Suppressor macrophage treated with lipopolysaccharide for 4 hours (primary cell): Measurements from ENCODE around the gene AGAP3.

Experiments
- DNase-seq: peaks from one replicate; pipeline ENCODE4 v3.0.0-alpha.2; 2020

AGAP3 gene

DNA sequence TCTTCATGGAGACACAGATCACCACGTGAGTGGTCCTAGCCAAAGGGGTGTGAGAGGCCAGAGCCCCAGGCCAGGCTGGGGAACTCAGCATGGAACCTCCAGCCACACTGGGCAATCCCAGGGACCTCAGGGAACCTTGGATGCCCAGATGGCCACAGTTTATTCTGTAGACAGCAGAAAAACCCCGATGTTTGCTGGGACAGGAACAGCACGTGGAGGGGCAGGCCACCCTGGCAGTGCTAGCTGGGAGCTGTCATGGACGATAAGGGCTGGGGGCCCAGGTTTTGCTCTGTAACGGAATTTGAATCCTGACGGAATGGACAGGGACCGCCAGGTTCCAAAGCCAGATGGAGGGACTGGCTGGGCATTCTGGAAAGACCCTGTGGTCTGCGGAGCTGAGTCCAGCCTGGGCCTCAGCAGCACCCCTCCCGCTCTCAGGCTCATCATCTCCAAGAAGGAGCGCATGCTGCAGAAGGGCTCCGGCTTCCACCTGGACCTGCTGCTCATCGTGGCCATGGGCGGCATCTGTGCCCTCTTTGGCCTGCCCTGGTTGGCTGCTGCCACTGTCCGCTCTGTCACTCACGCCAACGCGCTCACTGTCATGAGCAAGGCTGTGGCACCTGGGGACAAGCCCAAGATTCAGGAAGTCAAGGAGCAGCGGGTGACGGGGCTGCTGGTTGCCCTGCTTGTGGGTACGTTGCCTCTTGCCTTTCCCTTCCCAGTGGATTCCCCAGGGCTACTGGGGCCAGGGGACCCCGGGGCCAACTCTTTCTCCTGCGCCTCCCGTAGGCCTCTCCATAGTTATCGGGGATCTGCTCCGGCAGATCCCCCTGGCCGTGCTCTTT, 11.2 kb upstream of the AGAP3 start:
- no peak for DNase-seq

DNA sequence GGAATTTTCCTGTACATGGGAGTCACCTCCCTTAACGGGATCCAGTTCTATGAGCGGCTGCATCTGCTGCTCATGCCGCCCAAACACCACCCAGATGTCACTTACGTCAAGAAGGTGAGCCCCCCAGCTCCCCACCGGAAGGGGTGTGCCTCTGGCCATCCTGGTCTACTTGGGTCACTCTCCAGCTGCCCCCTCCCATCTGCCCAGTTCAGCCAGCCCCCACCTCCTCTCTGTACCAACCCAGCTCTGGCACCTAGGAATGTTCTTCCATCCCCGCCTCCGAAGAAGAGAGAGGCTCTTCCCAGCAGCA, 10.7 kb upstream of the AGAP3 start:
- DNase-seq = no peak

DNA sequence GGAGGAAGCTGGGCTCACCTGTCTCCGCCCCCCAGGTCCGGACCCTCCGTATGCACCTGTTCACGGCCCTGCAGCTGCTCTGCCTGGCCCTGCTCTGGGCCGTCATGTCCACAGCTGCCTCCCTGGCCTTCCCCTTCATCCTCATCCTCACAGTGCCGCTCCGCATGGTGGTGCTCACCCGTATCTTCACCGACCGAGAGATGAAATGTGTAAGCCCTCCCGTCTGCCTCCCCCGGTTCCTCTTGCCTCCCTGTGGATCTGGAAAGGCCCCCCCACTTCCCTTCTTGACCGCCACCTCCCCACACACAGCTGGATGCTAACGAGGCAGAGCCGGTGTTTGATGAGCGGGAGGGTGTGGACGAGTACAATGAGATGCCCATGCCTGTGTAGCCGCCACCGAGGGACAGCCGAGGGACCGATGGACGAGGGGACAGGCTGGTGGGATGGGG, 10.3 kb upstream of the AGAP3 start:
- DNase-seq = no peak

DNA sequence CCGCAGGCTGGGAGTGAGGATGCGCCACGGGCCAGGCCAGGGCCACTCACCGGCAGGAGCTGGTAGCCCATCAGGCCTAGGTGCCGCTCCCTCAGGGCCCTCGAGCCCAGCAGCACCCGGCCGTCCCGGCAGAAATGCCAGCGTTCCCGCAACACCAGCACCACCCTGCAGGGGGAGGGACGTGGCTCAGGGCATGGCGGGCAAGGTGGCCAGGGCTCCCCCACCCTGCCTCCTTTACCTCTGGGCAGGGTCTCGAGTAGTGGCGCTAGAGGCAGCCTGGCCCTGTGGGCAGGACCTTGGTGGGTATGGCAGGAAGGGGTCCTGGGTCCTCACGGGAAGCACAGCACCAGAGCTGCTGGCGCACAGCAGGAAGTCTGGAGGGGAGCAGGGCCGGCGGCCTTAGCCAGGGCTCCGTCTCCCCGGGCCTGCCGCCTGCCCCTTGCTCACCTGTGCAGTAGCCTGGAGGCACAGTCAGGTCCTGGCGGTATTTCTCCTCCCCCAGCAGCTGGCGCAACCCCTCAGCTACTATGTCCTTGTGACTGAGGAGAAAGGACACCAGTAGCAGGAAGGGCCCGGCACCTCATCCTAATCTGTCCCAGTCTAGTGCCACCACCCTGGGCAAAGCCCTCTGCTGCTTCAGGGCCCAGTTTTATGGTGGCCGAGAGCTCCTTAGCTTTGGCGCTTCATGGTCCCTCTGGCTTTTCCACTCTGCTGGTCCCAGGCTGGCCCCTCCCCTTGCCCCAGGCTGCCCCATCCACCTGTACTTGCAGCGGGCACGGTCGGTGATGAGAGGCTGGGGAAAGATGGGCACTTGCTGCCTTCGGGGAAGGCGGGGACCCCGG, 9.2 kb upstream of the AGAP3 start:
- DNase-seq = no peak

DNA sequence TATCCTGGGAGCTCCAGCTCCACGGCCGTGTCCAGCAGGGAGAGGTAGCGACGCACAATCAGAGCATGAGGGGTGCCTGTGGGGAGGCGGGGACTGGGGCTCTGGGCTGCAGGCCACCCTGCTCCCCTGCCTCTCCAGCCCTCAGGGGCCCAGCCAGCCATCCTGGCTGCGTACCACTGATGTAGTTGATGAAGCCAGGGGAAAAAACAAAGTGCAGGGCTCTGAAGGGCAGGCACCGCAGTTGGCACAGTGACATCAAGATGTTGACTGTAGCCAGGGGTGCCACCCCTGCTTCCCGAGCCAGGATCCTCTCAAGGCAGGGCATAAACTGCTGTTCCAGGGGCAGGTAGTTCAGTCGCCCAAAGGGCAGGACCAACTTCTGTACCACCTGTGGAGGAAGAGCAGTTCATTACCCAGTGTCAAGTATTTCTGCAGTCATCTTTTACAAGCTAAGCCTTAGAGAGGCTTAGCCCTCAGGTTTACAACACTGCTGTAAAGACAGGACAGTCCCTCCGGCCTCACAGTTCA, 8.5 kb upstream of the AGAP3 start:
- DNase-seq = no peak

DNA sequence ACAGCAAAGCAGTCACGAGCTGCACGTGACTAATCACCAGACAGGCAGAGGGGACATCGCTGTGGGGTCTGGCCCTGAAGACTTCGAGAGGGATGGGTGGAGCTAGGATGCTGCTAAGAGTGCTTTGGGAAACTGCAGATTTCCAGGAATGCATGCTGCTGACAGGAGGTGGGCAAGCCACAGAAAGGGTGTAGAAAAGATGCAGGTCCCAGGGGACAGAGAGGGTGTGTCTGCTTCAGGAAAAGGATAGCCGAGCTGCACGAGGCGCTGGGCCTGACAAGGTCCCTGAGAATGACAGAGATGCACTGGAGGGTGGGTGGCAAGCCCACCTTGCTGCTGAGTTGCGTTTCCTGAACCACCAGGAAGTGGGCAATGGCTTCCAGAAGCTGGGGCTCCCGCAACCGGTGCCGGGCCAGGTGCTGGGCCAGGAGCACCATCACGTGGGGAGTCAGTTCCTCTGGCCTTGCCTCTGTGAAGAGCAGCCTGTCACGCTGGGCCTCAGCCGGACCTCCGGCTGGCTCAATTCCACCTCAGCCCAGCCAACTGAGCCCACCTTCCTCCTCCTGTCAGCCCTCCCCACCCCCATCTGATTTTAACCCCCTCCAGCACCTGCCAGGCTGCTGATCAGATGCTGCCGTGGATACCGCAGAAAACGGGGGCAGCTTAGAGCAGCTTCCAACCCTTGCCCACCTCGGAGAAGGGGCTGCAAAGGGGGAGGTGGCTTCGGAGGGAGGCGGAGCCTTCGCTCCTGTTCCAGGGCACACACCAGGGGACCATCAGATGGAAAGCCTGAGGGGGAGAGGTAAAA, 7.8 kb upstream of the AGAP3 start:
- no peak for DNase-seq

DNA sequence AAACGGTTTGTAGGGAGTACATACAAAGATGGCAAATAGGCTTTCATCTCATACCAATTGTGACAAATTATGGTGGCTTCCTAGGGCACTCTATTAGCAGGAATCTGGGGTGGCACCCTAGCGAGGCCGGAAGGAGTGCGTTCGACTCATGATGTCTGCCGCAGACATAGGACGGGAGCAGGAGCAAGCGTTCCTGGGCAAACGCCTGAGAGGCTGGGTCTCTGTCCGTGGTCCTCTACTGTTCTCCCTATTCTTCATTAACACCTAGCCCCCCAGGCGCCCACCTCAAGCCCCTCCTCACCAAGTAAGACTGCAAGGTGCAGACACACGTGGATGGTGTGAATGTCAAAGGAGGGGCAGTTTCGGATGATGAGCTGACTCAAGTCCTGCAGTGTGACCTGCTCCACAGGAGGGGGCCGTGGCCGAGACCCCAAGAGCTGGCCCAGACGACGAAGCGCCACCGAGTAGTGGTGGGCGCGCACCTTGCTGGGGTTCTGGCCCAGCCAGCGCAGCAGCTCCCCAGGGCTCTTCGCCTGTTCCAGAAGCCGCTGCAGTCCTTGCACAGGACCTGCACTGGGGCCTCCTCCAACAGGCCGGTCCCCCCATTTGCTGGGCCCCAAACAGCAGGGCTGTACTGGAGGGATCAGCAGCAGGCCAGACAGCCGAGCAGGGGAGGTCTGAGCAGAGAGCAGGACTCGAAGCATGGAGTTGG, 6.9 kb upstream of the AGAP3 start:
- no peak for DNase-seq

DNA sequence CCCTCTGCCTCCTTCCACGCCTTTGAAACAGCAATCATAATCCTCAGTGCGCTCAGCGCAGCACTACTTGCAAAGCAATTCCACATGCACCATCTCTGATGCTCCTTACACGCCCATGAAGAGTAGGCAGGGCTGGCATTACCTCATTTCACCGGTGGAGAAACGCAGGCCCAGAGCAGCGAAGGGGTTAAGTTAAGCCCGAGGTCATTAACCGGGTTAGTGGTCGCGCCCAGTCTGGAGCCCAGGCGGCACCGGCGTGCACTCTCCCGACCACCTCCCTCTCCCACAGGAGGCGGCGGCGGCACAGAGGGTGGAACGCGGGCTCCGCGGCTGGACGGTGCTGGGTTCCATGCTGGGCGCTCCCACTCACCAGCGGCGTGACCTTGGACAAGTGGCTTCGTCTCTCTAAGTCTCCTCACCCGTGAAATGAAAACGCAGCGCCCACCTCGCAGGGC, 6.2 kb upstream of the AGAP3 start:
- no peak for DNase-seq

DNA sequence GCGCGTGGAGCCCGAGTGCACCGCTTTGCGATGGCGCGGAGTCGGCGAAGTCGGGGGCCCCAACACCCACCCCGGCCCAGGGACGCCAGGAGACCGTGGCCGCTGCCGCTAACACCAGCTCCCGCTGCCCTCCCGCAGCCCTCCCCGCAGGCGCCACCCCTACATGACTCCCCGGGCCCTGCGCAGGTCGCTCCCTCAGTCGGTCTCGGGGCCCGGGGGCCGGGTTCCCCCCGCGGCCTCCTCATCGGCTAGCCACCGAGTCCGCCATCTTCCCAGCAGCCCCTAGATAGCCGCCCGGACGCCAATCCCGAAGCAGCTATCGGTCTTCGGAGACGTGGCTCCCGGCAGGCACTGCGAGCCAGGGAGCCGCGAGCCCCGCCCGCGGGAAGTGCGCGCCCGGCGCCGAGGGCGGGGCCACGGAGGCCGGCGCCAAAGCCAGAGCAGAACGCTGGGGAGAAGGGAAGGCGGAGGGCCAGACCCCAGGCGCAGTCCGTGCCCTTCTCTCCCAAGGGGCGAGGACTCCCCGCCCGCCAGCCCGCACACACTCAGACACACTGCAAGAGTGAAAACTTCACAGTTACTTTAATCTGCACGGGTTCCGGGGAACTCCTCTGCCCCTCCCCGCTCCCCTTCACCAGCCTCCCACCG, 5.6 kb upstream of the AGAP3 start, which contains the start of gene FASTK:
Gene FASTK, minus strand, starts transcription at position 288 of the 648 bp plus-strand sequence. Its CDS starts 43 bp downstream, at position 245.
- peak; percentile 94 for DNase-seq

DNA sequence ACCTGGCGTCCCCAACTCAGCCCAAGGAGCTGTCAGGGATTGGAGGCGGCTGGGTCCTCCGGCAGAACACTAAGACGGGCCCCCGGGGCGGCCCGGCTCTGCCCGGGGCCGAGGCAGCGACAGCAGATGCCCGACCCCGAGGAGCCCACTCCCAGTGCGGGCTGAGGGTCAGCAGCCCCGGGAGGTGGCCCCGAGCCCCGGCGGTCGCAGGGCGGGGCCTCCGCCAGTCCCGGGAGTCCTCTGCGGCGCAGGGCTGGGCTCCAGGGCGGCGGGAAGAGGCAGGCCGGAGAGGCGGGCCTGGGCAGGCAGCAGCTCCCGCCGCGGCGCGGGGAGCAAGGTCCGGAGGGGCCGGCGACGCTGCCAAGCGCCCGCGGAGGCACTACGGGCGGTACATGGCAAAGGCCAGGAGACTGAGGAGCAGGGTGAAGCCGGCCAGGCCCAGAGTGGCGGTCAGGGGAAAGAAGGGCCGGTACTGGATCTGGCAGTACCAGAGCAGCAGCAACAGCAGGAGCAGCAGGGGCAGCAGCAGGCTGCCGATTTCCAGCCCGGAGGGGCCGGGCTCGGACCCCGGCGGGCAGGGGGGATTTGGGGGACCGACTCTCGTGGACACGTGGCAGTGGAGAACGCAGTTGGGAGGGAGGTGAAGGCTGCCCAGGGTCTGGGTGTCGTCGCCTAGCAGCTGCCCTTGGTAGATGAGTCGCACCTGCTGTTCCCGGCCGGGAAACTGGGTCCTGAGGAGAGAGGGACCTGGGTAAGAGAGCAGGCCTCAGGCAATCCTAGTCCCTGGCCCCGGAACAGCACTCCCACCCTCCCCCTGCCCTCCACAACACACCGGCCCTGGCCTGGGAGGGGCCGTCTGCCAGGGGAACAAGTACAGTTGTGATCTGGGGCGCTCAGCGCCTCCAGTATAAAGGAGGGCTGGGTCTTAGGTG, 4.8 kb upstream of the AGAP3 start:
- no peak for DNase-seq

DNA sequence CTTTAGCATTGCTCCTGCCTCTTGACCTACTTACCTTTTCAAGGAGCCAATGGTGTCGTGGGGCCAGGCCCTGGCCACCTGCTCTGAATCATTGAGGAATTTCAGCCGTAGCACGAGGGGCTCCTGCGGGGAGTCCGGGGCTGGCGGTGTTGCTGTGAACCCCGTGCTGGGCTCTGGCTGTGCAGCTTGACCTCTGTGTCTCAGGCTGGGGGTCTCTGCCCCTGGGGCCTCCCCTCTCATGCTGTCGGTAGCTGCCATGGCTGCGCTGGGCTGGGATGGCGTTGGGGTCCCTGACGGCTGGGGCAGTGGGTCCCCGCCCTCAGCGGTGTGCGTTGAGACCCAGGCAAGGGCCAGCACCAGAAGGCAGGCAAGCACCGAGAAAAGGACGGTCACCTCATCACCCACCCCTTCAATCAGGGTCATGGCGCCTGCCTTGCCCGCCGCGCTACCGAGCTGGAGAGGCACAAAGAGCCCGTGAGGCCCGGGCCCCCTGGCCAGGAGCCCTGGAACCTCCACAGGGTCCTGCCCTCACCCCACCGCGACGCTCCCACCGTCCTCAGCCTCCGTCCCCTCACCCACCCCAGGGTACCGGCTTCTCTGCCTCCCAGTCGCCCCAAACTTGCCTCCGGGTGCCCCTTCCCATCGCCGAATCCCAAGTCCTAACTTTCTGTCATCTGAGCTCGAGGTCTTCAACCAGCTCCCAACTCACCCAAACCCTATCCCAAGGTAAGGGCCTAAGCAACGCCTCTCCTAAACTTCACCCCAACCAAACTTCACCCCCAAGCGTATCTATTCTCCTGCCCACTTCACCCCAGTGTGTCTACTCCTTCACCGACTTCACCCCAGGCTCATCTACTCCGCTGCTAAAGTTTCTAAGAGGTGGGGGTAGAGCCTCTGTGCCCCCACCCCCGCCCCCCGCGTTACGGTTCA, 3.9 kb upstream of the AGAP3 start:
- no peak for DNase-seq

DNA sequence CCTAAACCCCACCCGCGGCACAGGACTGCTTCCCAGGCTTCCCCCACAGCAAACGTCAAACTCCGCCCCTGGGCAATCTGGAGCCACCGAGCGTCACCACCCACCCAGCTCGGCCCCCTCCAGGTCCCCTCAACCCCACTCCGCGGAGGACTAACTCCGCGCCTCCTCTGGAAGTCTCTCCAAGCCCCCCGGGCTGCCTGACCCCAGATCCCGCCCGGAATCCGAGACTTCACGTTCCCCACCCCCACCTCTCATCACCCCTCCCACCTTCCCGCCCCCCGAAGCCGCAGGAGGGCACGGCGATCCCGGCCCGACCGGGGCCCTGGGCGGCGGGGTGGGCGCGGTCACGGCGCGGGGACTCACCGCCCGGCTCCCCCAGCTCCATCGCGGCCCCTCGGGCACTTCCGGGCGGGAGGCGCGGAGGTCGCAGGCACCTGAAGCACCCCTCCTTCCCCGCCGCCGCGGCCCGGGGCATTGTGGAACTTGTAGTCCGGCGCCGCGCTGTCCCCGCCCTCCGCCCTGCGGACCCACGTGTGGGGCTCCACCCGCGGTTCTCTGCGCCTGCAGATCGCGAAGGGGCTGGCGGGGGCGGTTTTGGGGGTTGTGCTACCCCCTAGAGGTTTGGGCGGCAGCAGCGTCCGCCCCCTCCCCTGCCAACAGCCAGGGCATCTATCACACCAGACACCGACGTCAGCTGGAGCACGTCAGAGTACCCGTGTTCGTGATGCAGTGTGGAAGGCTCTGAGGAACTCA, 3.0 kb upstream of the AGAP3 start, which contains the start of gene TMUB1:
Gene TMUB1, minus strand, starts transcription at position 423 of the 753 bp plus-strand sequence. CDS start 930 bp downstream, outside the sequence.
- DNase-seq = peak; percentile 78

DNA sequence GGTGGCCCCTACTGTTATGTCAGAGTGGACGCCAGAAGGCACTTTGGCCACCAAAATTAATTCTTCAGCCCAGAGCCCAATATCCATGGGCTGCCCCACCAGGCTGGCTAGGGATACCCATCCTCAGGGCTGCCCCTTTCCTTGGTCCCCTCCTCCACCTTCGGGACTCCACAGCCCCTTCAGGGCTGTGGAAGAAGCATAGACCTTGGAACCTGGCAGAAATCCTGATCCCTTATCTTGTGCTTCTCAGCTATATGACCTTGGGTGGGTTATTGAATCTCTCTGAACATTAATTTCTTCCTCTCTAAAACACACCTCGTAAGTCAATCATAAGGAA, 2.5 kb upstream of the AGAP3 start:
- DNase-seq = no peak

DNA sequence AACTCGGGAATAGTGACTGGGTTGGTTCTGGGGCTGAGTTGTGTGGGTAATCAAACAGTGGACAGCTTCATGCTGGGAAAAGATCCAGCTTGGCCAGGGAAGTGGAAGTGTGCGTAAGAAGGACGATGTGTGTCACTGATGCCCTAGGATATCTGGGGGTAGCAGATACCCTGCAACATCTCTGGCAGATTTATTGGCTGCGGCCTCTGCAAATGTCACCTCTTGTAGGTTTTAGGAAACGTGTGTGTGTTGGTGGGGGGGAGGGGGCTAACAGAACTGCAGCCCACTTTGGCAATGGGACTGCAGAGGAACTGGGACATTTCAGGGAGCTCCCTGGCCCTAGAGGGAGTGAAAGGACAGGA, 965 bp upstream of the AGAP3 start:
- no peak for DNase-seq

DNA sequence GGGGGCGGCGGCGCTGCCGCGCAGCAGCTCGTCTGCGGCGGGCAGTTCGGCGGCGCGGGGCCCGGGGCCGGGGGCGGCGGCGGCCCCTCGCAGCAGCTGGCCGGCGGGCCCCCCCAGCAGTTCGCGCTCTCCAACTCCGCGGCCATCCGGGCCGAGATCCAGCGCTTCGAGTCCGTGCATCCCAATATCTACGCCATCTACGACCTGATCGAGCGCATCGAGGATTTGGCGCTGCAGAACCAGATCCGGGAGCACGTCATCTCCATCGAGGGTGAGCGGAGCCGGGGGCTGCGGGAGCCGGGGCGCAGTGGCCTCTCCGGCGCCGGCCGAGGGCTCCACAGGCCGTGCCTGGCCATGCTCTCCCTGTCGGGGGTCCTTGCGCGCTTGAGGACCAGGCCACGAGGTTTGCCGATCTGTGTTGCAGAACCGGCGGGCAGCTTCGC, 548 bp downstream of the AGAP3 start:
- peak; percentile 40 for DNase-seq

DNA sequence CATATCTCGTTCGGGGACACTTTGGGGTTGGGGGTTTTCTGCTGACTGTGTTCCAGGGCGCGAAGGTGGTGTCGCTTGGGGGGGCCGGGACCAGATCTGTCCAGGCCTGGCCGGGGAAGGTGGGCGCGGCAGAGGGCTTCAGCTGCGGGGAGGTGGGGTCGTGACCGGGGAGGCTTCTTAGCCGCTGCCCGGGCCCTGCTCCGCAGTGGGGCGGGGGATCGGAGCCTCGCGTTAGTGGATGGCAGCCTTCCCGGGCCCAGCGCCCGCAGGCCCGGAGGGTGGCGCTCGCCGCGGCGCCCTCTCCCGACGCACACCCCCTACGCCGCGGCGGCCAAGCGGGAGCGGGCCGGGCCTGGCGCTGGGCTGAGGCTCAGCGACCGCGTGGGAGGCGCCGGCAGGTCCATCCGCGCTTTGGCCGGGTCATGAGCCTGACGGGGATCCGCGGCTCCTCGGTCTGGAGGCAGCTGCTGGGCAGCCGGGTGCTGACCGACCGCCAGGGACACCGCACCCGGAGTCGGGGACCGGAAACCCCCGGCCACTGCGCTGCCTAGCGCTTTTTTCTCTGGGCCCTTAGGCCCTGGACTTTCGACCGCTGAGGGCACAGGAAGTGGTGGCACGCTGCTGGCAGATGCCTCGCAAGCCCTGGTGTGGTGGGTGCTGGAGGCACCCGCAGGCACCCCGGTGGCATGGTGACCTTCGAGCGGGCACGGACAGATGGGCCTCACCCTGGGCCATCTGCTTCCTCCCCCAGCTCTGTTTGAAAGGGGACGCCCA, 1.2 kb downstream of the AGAP3 start:
- peak; percentile 75 for DNase-seq

DNA sequence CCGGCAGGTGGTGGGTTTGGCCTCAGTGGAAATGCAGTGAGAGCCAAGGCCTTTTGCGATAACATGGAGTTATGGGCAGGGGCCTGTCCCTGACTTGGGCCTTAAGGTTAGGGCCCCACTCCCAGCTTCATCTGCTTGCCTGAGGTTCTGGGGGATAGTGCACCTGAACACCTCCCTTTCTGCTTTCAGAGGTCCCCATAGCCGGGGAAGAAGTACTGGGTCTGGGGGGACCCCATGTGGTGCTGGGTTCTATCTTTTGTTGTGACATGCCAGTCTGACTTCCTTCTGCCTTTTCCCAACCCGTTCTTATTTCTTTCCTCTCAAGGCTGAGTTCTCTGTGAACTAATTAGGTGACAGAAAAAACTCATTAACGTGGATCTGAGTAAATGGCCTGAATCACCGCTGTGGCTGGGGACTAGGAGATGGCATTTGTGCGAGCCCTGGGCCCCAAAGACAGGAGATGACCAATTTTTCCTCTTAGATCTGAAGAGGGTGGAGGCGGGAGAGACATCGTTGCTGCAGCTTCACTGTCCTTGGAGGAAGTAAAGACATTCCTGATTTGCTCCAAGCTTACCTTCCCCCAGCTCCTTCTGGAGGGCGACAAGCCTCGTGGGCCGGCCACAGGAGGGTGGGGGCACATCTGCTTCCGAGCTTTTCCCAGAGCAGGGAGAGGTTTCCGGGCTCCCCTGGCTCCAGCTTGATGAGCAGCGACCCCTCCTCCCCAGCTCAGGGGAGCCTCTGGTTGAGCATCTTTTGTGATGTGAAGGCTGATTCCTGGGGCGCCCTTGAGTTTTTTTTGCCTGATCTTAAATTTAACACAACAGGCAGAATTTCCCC, 2.0 kb downstream of the AGAP3 start:
- DNase-seq = peak; percentile 80
